AG09319 (cell line): ENCODE measurements around the gene ORAI2.
"Not testable (repeated sequence)": the region's sequence is repeated elsewhere in the genome, so short reads cannot be mapped to it uniquely, and the experiment has no call there.

ENCODE experiments used
- DNase-seq: peaks from one replicate; pipeline ENCODE4 v3.0.0-alpha.2; 2010; ENCODE audit warnings: low read depth; ENCODE audit errors: extremely low read depth
- TF ChIP-seq, protein P1 (sequence below): IDR thresholded peaks from 2 replicates; pipeline ENCODE4 v1.5.1; 2011; ENCODE audit warnings: low read depth, mild to moderate bottlenecking, inconsistent platforms, low read length, moderate library complexity

The ORAI2 gene

DNA sequence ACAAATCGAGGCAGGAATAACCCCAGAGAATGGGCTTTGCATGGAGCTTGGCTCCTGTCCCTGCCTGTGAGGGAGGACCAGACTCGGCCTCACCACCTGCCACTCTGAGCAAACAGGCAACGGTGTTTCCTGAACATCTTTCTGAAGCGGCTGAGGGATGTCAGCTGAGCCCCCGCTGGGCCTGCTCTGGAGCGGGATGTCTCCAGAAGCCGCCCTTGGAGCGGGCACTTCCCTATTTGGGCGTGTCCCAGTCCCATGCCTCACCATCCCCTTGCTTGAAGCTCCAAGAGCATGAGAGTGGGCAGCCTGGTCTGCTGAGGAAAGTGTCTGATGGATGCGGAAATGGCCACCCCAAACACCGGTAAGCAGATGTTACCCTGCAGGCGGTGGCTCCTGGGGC is 21.1 kb downstream of the ORAI2 start:
- TF ChIP-seq, protein P1, sequence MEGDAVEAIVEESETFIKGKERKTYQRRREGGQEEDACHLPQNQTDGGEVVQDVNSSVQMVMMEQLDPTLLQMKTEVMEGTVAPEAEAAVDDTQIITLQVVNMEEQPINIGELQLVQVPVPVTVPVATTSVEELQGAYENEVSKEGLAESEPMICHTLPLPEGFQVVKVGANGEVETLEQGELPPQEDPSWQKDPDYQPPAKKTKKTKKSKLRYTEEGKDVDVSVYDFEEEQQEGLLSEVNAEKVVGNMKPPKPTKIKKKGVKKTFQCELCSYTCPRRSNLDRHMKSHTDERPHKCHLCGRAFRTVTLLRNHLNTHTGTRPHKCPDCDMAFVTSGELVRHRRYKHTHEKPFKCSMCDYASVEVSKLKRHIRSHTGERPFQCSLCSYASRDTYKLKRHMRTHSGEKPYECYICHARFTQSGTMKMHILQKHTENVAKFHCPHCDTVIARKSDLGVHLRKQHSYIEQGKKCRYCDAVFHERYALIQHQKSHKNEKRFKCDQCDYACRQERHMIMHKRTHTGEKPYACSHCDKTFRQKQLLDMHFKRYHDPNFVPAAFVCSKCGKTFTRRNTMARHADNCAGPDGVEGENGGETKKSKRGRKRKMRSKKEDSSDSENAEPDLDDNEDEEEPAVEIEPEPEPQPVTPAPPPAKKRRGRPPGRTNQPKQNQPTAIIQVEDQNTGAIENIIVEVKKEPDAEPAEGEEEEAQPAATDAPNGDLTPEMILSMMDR, result no peak
- no peak for DNase-seq

DNA sequence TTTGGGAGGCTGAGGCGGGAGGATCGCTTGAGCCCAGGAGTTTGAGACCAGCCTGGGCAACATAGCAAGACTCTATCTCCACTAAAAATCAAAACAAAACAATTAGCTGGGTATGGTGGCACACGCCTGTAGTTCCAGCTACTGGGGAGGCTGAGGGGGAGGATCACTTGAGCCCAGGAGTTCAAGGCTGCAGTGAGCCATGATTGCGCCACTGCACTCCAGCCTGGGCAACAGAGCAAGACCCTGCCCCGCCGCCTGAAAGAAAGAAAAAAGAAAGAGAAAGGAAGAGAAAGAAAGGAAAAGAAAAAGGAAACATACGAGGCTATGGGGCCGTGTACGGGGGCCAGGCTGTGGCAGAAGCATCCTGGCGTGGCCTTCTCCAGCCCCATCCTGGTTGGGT is 21.6 kb downstream of the ORAI2 start:
- not testable (repeated sequence) for DNase-seq

DNA sequence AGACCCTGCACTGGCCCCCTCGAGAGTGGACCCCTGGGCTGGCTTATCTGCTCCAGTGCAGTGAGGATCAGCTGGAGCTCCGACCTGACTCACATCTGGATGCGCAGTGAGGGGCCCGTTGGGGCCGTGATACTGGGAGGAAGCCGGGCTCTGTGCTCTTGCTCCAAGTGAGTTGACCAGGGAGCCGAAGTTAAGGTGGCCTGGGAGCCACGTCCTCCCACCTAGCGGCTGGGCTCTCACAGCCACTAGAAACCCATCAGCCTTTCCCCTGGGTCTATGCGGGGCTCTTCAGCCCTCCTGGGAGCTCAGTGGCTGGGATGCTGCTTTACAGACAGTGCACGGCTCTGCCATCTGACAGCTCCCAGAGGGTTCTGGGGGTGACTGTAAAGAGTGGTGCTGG is 22.2 kb downstream of the ORAI2 start:
- no peak for DNase-seq

DNA sequence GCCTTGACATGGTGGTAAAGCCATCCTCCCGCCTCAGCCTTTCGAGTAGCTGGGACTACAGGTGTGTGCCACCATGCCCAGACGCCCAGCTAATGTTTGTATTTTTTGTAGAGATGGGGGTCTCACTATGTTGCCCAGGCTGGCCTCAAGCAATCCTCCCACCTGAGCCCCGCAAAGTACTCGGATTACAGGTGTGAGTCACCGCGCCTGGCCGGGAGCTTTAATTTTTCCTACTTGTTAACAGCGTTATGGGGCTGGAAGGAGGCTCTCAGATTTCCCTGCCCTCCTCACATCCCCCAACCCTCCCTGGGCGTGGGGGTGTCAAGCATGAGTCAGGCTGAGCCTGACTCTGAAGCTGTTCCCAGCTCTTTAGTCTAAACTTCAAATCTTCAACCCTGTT is 23.0 kb downstream of the ORAI2 start:
- no peak for DNase-seq
- TF ChIP-seq, protein P1, result no peak

More for the DNA sequence above, 22.2 kb downstream of the ORAI2 start:
- TF ChIP-seq, protein P1, result no peak

DNA sequence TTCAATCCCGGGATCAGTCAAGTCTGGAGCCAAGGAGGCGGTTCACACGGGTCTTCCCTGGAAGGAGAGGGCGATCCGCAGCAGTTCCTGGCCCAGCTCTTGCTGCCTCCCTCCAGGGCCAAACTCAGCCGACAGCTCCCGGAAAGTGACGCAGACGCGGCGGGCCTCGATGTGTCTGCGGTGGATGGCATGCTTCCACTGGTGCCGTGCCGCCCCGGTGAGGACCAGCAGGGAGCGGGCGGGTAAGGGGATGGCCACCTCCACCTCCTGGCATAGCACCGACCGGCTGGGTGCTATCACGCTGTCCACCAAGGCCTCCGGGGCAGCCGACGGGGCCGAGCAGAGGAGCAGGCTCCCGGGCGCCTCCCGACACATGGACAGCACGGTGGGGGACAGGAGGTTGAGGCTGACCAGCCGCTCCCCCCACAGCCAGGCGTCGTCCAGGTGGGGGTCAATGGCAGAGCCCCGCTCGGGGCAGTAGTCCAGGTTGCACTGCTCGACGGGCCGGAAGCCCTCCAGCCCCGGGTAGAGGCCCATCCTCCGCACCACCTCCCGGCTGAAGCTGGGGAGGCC is 24.1 kb downstream of the ORAI2 start:
- no peak for DNase-seq
- TF ChIP-seq, protein P1, result no peak

DNA sequence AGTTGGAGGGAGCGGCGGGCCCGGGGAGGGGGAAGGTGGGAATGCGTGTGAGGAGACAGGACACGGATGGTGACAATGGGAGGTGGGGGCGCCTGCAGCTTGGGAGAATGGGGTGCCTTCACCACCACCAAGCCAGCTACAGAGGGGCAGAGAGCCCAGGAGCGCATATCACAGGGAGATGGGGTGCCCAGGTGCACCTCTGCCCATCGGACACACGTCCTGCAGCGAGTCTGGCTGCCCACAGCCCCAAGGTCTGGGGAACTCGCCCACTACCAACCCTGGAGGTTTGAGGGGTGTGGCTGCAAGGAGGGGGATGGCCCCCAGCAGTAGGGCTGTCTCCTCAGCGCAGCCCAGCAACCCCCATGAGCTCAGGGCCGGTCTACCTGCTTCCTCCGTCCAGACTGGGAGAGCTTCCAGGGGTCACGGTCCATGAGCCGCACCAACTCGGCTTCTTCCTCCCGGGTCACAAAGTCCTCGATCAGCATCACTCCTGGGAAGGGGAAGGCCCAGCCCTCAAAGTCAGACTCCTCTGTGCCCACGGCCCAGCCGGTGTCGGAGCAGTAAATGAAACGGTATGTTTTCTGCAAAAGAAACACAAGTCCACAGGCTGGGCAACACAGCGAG is 26.0 kb downstream of the ORAI2 start:
- DNase-seq, result no peak
- TF ChIP-seq, protein P1, result no peak

DNA sequence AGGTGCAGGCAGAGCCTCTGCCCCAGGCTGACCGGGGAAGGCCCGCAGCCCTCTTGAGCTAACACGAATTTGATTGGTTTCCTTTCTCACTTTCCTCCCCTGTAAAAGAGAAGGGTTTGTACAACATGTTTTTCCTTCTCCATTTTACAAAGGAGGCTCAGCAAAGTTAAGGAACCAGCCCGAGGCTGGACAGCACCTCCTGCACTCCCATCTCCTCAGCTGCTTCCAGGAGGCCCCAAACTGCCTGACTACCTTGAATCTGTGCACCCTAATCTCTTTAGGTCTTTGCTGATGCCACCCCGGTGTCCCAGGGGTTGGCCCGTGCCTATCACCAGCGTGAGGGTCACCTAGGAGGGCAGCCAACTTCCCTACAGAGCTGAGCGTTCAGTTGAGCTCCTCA is 27.1 kb downstream of the ORAI2 start:
- no peak for DNase-seq
- TF ChIP-seq, protein P1, result no peak
